Measurements from ENCODE around the gene CEP83. TPM values are rescaled to one million over a fixed set of nuclear protein-coding genes. Genes with fewer than 3 reads are reported as not detected.

Gene CEP83
- total RNA-seq, 1 experiment from 2014 or later = 19.2 TPM

GRCh38 chr12:94380507-94380906 is 79.2 kb downstream of the CEP83 start:
- ChIA-PET POLR2A (no interaction called here), CTCF (no interaction called here), RAD21 (ENCODE audit: low non-redundant PET in 1 of 2, low total read pairs in 2 of 2, uncharacterized antibody in 2 of 2, unreplicated experiment in 2 of 2) (no interaction called here)
- Histone ChIP-seq H3K27ac (ENCODE audit: low read depth, low read length) (no peak overlapping the region), H3K9me3 (ENCODE audit: control insufficient read depth in 1 of 2, insufficient read depth in 1 of 2, low read depth in 1 of 2, low read length in 2 of 2) (no peaks in the 10 kb centered on the region; a peak in 1 of 4 replicates), H3K4me1 (ENCODE audit: control insufficient read depth in 1 of 2, insufficient read depth in 2 of 2, low read length in 2 of 2) (no peaks in the 10 kb centered on the region; a peak in 1 of 4 replicates), H3K27me3 (ENCODE audit: insufficient read depth, low read length) (no peaks in the 10 kb centered on the region), H3K36me3 (ENCODE audit: control insufficient read depth in 1 of 2, insufficient read depth in 2 of 2, low read length in 2 of 2) (peaks cover 0 to 15% of the 10 kb centered on the region in 2 experiments; a peak in 1 of 4 replicates), H3K4me3 (replicated peaks in 1 of 2; ENCODE audit: low read depth in 1 of 2, low read length in 2 of 2) (no peak overlapping the region), H4K20me1 (ENCODE audit: insufficient read depth) (no peaks in the 10 kb centered on the region), H3K9me2 (ENCODE audit: insufficient read depth) (no peaks in the 10 kb centered on the region), H3K9ac (ENCODE audit: low read length) (no peak overlapping the region), H2AFZ (ENCODE audit: low read depth, low read length, poor library complexity, severe bottlenecking) (no peak overlapping the region), H3K4me2 (ENCODE audit: low read length) (no peak overlapping the region), H3K79me2 (ENCODE audit: insufficient read depth, low read length) (no peaks in the 10 kb centered on the region; the same call in 1 of the 2 replicates)
- no peak for ATAC-seq
- BruUV-seq (replicated peaks) = no TSS peak
- intact Hi-C loops (cut with micrococcal nuclease) = no loop called here
- TF ChIP-seq EGR1 (IDR thresholded peaks at IDR 0.05; ENCODE audit: low read depth) (no peak), ELF1 (IDR thresholded peaks at IDR 0.05; ENCODE audit: borderline replicate concordance, low read depth) (no peak), REST (IDR thresholded peaks at IDR 0.05; ENCODE audit: low read depth) (no peak), RAD21 (IDR thresholded peaks at IDR 0.05; ENCODE audit: low read depth) (no peak), FOSL1 (IDR thresholded peaks at IDR 0.05; ENCODE audit: low read depth) (no peak), ZFX (IDR thresholded peaks at IDR 0.05) (no peak), TCF7L2 (IDR thresholded peaks at IDR 0.05; ENCODE audit: borderline replicate concordance, extremely low read depth, insufficient read depth, insufficient read length) (no peak), CEBPB (IDR thresholded peaks at IDR 0.05; ENCODE audit: low read depth) (no peak), EZH2 (IDR thresholded peaks at IDR 0.05) (no peak), YY1 (IDR thresholded peaks at IDR 0.05; ENCODE audit: extremely low read depth, insufficient replicate concordance, low read depth, low read length) (no peak), SP1 (IDR thresholded peaks at IDR 0.05; ENCODE audit: low read depth) (no peak)
- no peak for DNase-seq (ENCODE audit: low read depth, low spot score)

All from HCT116 (cell line).